GM19043 (cell line): ENCODE data around the gene HOXA2.

ENCODE experiments used
- ATAC-seq: cut with Tn5 transposase; IDR thresholded peaks from one replicate; pipeline ENCODE4 v1.9.1; 2021; ENCODE audit warnings: low read depth; ENCODE audit not compliant: unreplicated experiment

Gene HOXA2

DNA sequence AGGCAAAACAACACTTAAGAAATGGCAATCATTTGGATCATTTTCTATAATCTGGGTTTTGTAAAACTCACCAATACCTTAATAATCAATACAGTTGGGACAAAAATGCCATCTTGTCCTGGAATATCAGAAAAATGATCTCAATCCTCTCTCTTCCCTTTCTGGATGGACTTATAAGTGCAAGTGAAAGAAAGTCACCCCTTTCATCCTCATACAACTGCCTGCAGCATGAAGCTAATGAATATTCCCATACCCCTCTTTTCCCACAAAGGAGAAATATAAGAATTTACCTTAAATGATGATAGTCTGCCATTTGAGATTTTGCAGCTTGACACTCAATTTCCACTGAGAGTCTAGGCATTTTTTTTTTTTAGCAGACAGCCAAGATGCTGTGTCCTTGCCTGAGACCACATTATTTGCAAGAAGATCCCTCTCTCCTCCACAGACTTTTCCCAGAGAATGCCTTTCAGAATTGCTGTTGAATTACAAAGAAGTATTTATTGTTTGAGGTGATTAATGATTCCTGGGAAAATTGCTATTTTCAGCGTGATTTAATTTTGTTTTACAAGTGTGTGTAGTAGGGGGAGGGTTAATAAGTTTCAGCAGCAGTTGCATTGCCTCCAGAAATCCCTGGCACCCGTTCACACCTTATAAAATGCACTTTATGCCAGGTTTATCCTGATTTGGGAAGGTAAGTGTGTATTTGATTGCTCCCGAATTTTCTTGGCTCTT is 24.3 kb upstream of the HOXA2 start:
- no peak for ATAC-seq

DNA sequence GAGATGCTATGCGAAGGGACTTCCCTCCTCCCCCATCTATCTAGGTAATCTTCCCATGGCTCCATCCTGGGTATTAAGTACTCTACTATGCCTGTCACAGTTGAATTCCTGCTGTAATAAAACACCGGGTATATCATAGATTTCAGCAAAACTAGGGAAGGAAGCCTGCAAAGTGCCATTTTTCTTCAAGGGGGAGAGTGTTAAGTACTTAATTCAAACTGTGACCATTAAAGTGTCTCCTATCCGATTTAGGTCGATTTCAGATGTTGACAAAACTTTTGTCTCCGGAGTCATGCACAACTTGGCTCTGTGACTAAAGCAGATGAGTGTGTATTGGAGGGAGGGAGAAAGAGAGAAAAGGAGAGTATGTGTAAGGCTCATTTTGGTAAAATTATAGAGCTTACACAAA is 23.5 kb upstream of the HOXA2 start:
- no peak for ATAC-seq

- ATAC-seq: no peak
Measured at GRCh38 chr7:27124902-27125689, 22.6 kb upstream of the HOXA2 start.

DNA sequence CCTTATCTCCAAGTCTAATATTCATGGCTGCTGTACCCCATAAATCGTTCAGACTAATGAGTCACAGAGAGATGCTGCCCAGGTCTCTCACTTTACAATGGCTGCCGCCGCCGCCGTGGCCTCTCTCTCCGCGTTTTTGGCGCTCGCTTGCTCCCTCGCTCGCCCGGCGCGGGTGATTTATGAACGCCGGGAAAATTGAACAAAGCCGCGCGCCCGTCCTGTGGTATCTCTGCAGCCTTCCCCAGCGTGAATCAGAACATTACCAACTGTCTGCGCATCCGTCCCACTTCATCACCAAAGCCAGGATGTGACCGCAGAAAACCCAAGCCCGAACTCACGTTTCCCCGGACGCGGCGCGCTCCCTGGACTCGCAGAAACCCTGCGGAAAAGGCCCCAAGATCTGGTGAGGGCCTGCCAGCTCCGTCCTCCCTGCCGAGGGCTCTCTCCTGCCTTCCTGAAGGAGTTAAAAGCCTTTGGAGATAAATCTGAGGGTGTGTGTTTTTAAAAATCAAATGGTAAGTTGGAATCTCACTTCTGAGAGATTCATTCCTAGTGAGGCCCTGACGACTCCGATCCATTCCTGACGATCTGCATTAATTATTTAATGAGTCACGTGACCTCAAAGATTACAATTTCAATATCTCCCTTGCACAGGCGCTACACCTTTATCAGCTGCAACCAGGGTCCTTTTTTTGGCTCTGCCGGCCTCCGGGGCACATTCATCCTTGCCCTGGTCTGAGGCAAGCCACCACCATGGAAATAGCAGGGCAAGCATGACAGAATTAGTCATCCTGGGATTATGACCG is 21.8 kb upstream of the HOXA2 start:
- no peak for ATAC-seq

GRCh38 chr7:27123477-27124053 is 21.1 kb upstream of the HOXA2 start:
- ATAC-seq: no peak

DNA sequence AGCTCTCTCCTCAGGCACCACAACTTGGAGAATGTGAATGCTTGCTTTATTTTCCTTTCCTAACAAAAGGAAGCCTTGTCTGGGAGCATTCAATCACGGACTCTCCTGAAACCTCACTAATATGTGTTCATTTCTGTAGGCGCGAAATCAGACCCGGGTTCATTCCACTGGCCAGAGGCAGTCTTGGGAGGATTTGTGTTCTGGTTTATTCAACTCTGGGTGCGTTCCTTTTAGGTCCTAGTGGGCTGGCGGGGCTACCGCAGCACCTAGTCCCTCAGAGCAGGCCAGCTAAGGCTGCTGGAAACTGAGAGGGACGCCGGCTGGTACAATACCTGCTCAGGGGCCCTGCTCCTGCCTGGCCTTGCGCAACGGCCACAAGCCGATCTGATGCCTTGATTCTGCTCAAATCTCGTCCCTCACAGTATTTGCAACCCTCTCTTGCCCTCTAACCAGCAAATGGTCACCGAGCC is 20.6 kb upstream of the HOXA2 start:
- ATAC-seq: no peak

GRCh38 chr7:27122077-27122910 is 19.8 kb upstream of the HOXA2 start:
- no peak for ATAC-seq

DNA sequence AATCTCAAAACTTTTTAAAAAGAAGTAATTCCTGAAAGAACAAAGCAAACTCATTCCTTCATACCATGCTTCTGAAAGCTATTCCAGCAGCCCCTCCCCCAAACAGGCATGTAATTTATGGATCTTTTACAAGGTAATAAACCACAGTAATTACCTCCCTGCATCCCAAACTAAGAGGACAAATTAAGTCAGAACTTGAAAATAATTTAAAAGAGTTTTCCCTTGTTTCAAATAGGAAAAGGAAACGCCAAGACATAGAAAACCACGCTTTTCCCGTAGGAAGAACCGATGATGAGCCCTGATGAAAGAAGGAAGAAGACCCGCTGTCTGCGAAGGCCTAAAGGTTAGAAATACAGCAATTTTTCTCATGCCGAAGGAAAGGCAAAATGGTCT is 19.2 kb upstream of the HOXA2 start:
- ATAC-seq: no peak

GRCh38 chr7:27119412-27119911 is 17.0 kb upstream of the HOXA2 start:
- ATAC-seq: no peak

- no peak for ATAC-seq
Measured at GRCh38 chr7:27118580-27118979, 16.1 kb upstream of the HOXA2 start.

DNA sequence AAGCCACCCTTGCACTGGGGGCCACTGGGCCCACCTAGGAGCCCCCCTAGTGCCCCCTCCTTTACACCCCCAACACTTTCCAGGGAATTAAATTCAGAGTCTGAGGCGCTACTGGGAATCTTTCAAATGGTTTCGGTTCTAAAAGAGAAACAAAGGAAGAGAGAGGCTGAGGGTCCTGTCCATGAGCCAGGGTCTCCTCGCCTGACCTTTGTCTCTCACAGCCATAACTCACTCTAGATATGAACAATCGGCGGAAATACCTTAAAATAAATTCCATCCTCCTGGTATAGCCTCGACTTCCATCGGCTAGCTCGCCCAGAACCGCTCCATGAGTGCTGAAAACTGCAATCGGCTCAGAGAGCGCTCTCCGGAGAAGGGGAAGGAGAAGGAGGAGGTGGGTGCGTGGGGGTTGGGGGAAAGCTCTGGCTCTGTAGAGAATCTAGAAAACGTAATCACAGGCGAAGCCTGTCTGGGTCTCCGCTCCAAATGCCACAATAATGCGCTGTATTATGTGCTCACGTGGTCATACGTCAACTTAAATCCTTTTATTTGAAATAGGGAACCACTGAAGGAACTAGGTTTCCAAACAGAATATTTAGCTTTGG is 15.5 kb upstream of the HOXA2 start:
- ATAC-seq: no peak

- no peak for ATAC-seq
Measured at GRCh38 chr7:27116962-27117886, 14.7 kb upstream of the HOXA2 start.

GRCh38 chr7:27116031-27116961 is 13.8 kb upstream of the HOXA2 start:
- ATAC-seq: no peak

DNA sequence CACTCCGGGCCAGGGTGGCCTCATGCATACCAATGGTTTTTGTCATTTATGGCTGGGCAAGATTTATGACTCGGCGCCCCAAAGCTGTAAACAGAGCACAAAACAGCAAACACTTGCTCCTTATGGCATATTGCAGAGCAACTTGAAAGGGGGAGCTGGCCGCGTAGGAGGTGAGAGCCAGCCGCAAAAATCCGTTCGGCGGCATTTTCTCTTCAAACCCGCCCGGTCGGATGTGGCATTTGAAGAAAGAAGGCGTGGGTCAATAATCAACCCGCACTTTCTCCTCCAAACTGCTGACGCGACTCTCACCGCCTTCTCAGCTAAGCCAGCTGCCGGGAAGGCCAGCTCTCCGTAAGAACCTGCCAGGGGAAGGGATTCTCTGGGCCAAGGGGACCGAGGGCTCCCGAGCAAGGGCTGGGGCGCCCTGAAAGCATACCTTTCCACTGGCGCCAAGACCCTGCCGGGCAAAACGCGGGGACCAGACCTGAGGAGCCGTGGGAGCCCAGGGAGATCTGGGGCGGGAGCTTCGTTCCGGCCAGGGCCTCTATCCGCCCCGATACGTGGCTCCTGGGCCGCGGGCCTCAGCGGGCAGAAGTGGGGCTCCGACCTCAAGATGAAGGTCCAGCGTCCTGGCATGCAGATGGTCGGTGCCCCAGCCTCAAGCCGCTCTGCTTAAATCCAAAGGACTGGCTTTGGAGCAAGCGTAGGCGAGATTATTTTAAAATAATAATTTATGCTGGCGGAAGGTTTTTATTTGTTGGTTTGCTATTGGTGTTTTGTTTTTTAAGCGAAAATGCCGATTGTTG is 12.9 kb upstream of the HOXA2 start:
- ATAC-seq: no peak

- no peak for ATAC-seq
Measured at GRCh38 chr7:27114881-27115220, 12.4 kb upstream of the HOXA2 start.

- ATAC-seq: no peak
Measured at GRCh38 chr7:27113991-27114769, 11.7 kb upstream of the HOXA2 start.
